Activated naive CD8-positive, alpha-beta T cell treated with anti-CD3 and anti-CD28 coated beads for 36 hours (primary cell): ENCODE data around the gene NAA16. TPM values are rescaled to one million over a fixed set of nuclear protein-coding genes. Genes with fewer than 3 reads are reported as not detected.
"Not testable (repeated sequence)": the region's sequence is repeated elsewhere in the genome, so short reads cannot be mapped to it uniquely, and the experiment has no call there.

Experiments used
- DNase-seq: peaks from one replicate; pipeline ENCODE4 v3.0.0; 2021
- H3K27ac Mint-ChIP-seq: one replicate; pipeline ENCODE4 v1.8.0; 2022; ENCODE audit warnings: mild to moderate bottlenecking, moderate library complexity, mixed read lengths
- H3K27me3 Mint-ChIP-seq: one replicate; pipeline ENCODE4 v1.8.0; 2022; ENCODE audit warnings: mild to moderate bottlenecking, mixed read lengths
- H3K36me3 Mint-ChIP-seq: one replicate; pipeline ENCODE4 v1.8.0; 2021; ENCODE audit warnings: mild to moderate bottlenecking, mixed read lengths
- H3K4me1 Mint-ChIP-seq: one replicate; pipeline ENCODE4 v1.8.0; 2021; ENCODE audit warnings: mixed read lengths
- H3K4me3 Mint-ChIP-seq: one replicate; pipeline ENCODE4 v1.8.0; 2022; ENCODE audit warnings: mild to moderate bottlenecking, moderate library complexity, mixed read lengths
- H3K9me3 Mint-ChIP-seq: one replicate; pipeline ENCODE4 v1.8.0; 2022; ENCODE audit warnings: mixed read lengths
- total RNA-seq, 2 experiments: library from RNA; stranded (reverse); gene quantifications; one replicate each; pipeline ENCODE4 v1.2.3, GENCODE V29; 2021

NAA16 gene
- total RNA-seq, 2 experiments from 2014 or later, result 29.1 to 33.5 TPM

- Mint-ChIP-seq H3K36me3 (no peaks in the 10 kb centered on the region), H3K4me3 (no peak overlapping the region), H3K27me3 (no peaks in the 10 kb centered on the region), H3K9me3 (no peaks in the 10 kb centered on the region), H3K27ac (no peak overlapping the region), H3K4me1 (no peaks in the 10 kb centered on the region)
- no peak for DNase-seq
These were observed 91.8 kb downstream of the NAA16 start for GRCh38 chr13:41402691-41403511.

- H3K9me3 Mint-ChIP-seq, result no peaks in the 10 kb centered on the region
- no peak for DNase-seq
- H3K27ac Mint-ChIP-seq, result no peak overlapping the region
- no peak overlapping the region for H3K4me3 Mint-ChIP-seq
- H3K36me3 Mint-ChIP-seq, result no peaks in the 10 kb centered on the region
- no peaks in the 10 kb centered on the region for H3K4me1 Mint-ChIP-seq
- no peaks in the 10 kb centered on the region for H3K27me3 Mint-ChIP-seq
These were observed 92.9 kb downstream of the NAA16 start for GRCh38 chr13:41403983-41404382.

- no peak overlapping the region for H3K4me3 Mint-ChIP-seq
- no peak for DNase-seq
- H3K27me3 Mint-ChIP-seq, result no peaks in the 10 kb centered on the region
- no peaks in the 10 kb centered on the region for H3K4me1 Mint-ChIP-seq
- H3K36me3 Mint-ChIP-seq, result no peaks in the 10 kb centered on the region
- H3K27ac Mint-ChIP-seq, result no peak overlapping the region
- H3K9me3 Mint-ChIP-seq, result no peaks in the 10 kb centered on the region
These were observed 94.3 kb downstream of the NAA16 start for GRCh38 chr13:41405367-41405766.

GRCh38 chr13:41407380-41407779 lies 96.3 kb downstream of the NAA16 start:
- H3K4me1 Mint-ChIP-seq, result no peaks in the 10 kb centered on the region
- H3K9me3 Mint-ChIP-seq, result no peaks in the 10 kb centered on the region

GRCh38 chr13:41408121-41408520 lies 97.1 kb downstream of the NAA16 start:
- Mint-ChIP-seq H3K27me3 (no peaks in the 10 kb centered on the region), H3K36me3 (no peaks in the 10 kb centered on the region), H3K4me3 (no peak overlapping the region), H3K27ac (no peak overlapping the region), H3K9me3 (no peaks in the 10 kb centered on the region), H3K4me1 (no peaks in the 10 kb centered on the region)
- no peak for DNase-seq

More at GRCh38 chr13:41407380-41407779, 96.3 kb downstream of the NAA16 start:
- Mint-ChIP-seq H3K36me3 (no peaks in the 10 kb centered on the region), H3K4me3 (no peak overlapping the region), H3K27ac (no peak overlapping the region), H3K27me3 (no peaks in the 10 kb centered on the region)
- DNase-seq, result no peak

- Mint-ChIP-seq H3K27me3 (no peaks in the 10 kb centered on the region), H3K27ac (no peak overlapping the region), H3K4me1 (no peaks in the 10 kb centered on the region), H3K36me3 (no peaks in the 10 kb centered on the region), H3K9me3 (no peaks in the 10 kb centered on the region), H3K4me3 (no peak overlapping the region)
- no peak for DNase-seq
These were observed 97.7 kb downstream of the NAA16 start for GRCh38 chr13:41408746-41409145.

- no peaks in the 10 kb centered on the region for H3K4me1 Mint-ChIP-seq
- no peaks in the 10 kb centered on the region for H3K9me3 Mint-ChIP-seq
- no peaks in the 10 kb centered on the region for H3K36me3 Mint-ChIP-seq
- DNase-seq, result no peak
- no peak overlapping the region for H3K4me3 Mint-ChIP-seq
- no peaks in the 10 kb centered on the region for H3K27me3 Mint-ChIP-seq
- no peak overlapping the region for H3K27ac Mint-ChIP-seq
These were observed 98.5 kb downstream of the NAA16 start for GRCh38 chr13:41409611-41410010.

- H3K27me3 Mint-ChIP-seq, result no peaks in the 10 kb centered on the region
- H3K4me3 Mint-ChIP-seq, result no peak overlapping the region
- H3K9me3 Mint-ChIP-seq, result no peaks in the 10 kb centered on the region
- H3K36me3 Mint-ChIP-seq, result no peaks in the 10 kb centered on the region
- DNase-seq, result no peak
- no peaks in the 10 kb centered on the region for H3K4me1 Mint-ChIP-seq
- no peak overlapping the region for H3K27ac Mint-ChIP-seq
These were observed 100.0 kb downstream of the NAA16 start for GRCh38 chr13:41411060-41411459.

GRCh38 chr13:41411522-41411921 lies 100.5 kb downstream of the NAA16 start:
- DNase-seq, result no peak
- Mint-ChIP-seq H3K36me3 (no peaks in the 10 kb centered on the region), H3K27ac (no peak overlapping the region), H3K9me3 (no peaks in the 10 kb centered on the region), H3K4me1 (no peaks in the 10 kb centered on the region), H3K27me3 (no peaks in the 10 kb centered on the region), H3K4me3 (no peak overlapping the region)

GRCh38 chr13:41413872-41414271 lies 102.8 kb downstream of the NAA16 start:
- no peak overlapping the region for H3K27ac Mint-ChIP-seq
- no peaks in the 10 kb centered on the region for H3K9me3 Mint-ChIP-seq
- no peaks in the 10 kb centered on the region for H3K27me3 Mint-ChIP-seq
- H3K4me3 Mint-ChIP-seq, result no peak overlapping the region
- DNase-seq, result no peak
- H3K36me3 Mint-ChIP-seq, result no peaks in the 10 kb centered on the region
- H3K4me1 Mint-ChIP-seq, result no peaks in the 10 kb centered on the region

GRCh38 chr13:41416276-41416675 lies 105.2 kb downstream of the NAA16 start:
- Mint-ChIP-seq H3K4me1 (no peaks in the 10 kb centered on the region), H3K4me3 (no peak overlapping the region), H3K27ac (no peak overlapping the region), H3K27me3 (no peaks in the 10 kb centered on the region), H3K36me3 (no peaks in the 10 kb centered on the region), H3K9me3 (no peaks in the 10 kb centered on the region)
- no peak for DNase-seq

- no peaks in the 10 kb centered on the region for H3K27me3 Mint-ChIP-seq
- no peak for DNase-seq
These were observed 107.0 kb downstream of the NAA16 start for GRCh38 chr13:41418027-41418426.

GRCh38 chr13:41418731-41419130 lies 107.7 kb downstream of the NAA16 start:
- H3K36me3 Mint-ChIP-seq, result no peaks in the 10 kb centered on the region
- no peaks in the 10 kb centered on the region for H3K9me3 Mint-ChIP-seq

More at GRCh38 chr13:41418027-41418426, 107.0 kb downstream of the NAA16 start:
- no peaks in the 10 kb centered on the region for H3K4me1 Mint-ChIP-seq
- no peaks in the 10 kb centered on the region for H3K36me3 Mint-ChIP-seq
- no peak overlapping the region for H3K27ac Mint-ChIP-seq
- H3K9me3 Mint-ChIP-seq, result no peaks in the 10 kb centered on the region
- H3K4me3 Mint-ChIP-seq, result no peak overlapping the region

GRCh38 chr13:41419206-41419605 lies 108.1 kb downstream of the NAA16 start:
- Mint-ChIP-seq H3K4me1 (no peaks in the 10 kb centered on the region), H3K36me3 (no peaks in the 10 kb centered on the region), H3K27me3 (no peaks in the 10 kb centered on the region), H3K4me3 (no peak overlapping the region), H3K9me3 (no peaks in the 10 kb centered on the region), H3K27ac (no peak overlapping the region)
- DNase-seq, result no peak

More at GRCh38 chr13:41418731-41419130, 107.7 kb downstream of the NAA16 start:
- no peak for DNase-seq
- Mint-ChIP-seq H3K27me3 (no peaks in the 10 kb centered on the region), H3K4me3 (no peak overlapping the region), H3K27ac (no peak overlapping the region), H3K4me1 (no peaks in the 10 kb centered on the region)

GRCh38 chr13:41420146-41420545 lies 109.1 kb downstream of the NAA16 start:
- Mint-ChIP-seq H3K36me3 (no peaks in the 10 kb centered on the region), H3K4me1 (no peaks in the 10 kb centered on the region), H3K27ac (no peak overlapping the region), H3K4me3 (no peak overlapping the region), H3K9me3 (no peaks in the 10 kb centered on the region), H3K27me3 (no peaks in the 10 kb centered on the region)
- DNase-seq, result no peak

- DNase-seq, H3K27me3 Mint-ChIP-seq, H3K4me1 Mint-ChIP-seq, H3K4me3 Mint-ChIP-seq, H3K36me3 Mint-ChIP-seq, H3K27ac Mint-ChIP-seq, H3K9me3 Mint-ChIP-seq: not testable (repeated sequence)
These were observed 110.3 kb downstream of the NAA16 start for GRCh38 chr13:41421330-41421729.
